Liver (tissue), 9 donors: ENCODE measurements around the gene RAB22A. TPM values are rescaled to one million over a fixed set of nuclear protein-coding genes. Genes with fewer than 3 reads are reported as not detected.

Experiments used
- DNase-seq: peaks from one replicate; pipeline ENCODE4 v3.0.0-alpha.2; 2017; ENCODE audit warnings: low spot score
- H3K27ac ChIP-seq, 2 donors: one replicate each; pipeline ENCODE4 v1.7.0; 2013; ENCODE audit warnings: inconsistent platforms in 2 of 2, low read length in 2 of 2, control low read depth in 1 of 2, low read depth in 1 of 2, mild to moderate bottlenecking in 1 of 2
- H3K27me3 ChIP-seq, 4 donors: one replicate each; pipeline versions ENCODE4 v1.6.1 to v1.7.0; 2013; ENCODE audit warnings: low read length in 3 of 4, inconsistent platforms in 1 of 4, mild to moderate bottlenecking in 1 of 4, moderate library complexity in 1 of 4; ENCODE audit not compliant: control insufficient read depth in 4 of 4, insufficient read depth in 4 of 4
- H3K36me3 ChIP-seq, 4 donors: one replicate each; pipeline versions ENCODE4 v1.6.1 to v1.7.0; 2013; ENCODE audit warnings: low read length in 3 of 4, mild to moderate bottlenecking in 3 of 4, low read depth in 1 of 4, moderate library complexity in 1 of 4; ENCODE audit not compliant: control insufficient read depth in 4 of 4, insufficient read depth in 3 of 4
- H3K4me1 ChIP-seq, 4 donors: one replicate each; pipeline versions ENCODE4 v1.6.1 to v1.7.0; 2013; ENCODE audit warnings: low read length in 3 of 4, mild to moderate bottlenecking in 3 of 4, moderate library complexity in 1 of 4; ENCODE audit not compliant: control insufficient read depth in 4 of 4, insufficient read depth in 4 of 4
- H3K4me3 ChIP-seq, 3 donors: one replicate each; pipeline versions ENCODE4 v1.6.1 to v1.7.0; 2013; ENCODE audit warnings: low read length in 3 of 3, control low read depth in 1 of 3, low read depth in 1 of 3, mild to moderate bottlenecking in 1 of 3
- H3K9ac ChIP-seq, 2 donors: one replicate each; pipeline ENCODE4 v1.7.0; 2013; ENCODE audit warnings: low read length in 2 of 2, mild to moderate bottlenecking in 2 of 2, moderate library complexity in 2 of 2, control low read depth in 1 of 2, low read depth in 1 of 2
- H3K9me3 ChIP-seq, 4 donors: one replicate each; pipeline versions ENCODE4 v1.6.1 to v1.7.0; 2013; ENCODE audit warnings: low read length in 3 of 4; ENCODE audit not compliant: control insufficient read depth in 4 of 4
- ATF3 ChIP-seq: IDR thresholded peaks from 2 replicates; pipeline ENCODE4 v1.6.1; 2016; ENCODE audit warnings: antibody characterized with exemption
- CTCF ChIP-seq: fragments of 150-350 bp; IDR thresholded peaks from 2 replicates; pipeline ENCODE4 v1.5.1; 2017; ENCODE audit warnings: improper control_type of control experiment, low read depth, low read length; ENCODE audit not compliant: missing input control
- EGR1 ChIP-seq, 2 donors: IDR thresholded peaks; 2 replicates each; pipeline ENCODE4 v1.6.1; 2016 to 2018; ENCODE audit warnings: antibody characterized with exemption in 2 of 2, low read depth in 2 of 2
- FOXA1 ChIP-seq: IDR thresholded peaks from 2 replicates; pipeline ENCODE4 v1.6.1; 2016; ENCODE audit warnings: antibody characterized with exemption
- FOXA2 ChIP-seq: IDR thresholded peaks from 2 replicates; pipeline ENCODE4 v1.6.1; 2016; ENCODE audit warnings: antibody characterized with exemption
- GABPA ChIP-seq, 2 donors: IDR thresholded peaks in 1 of 2; conservative IDR thresholded peaks in 1 of 2; 2 replicates each; pipeline ENCODE4 v1.6.1; 2016; ENCODE audit warnings: antibody characterized with exemption in 2 of 2, mild to moderate bottlenecking in 1 of 2, moderate library complexity in 1 of 2
- HNF4A ChIP-seq, 2 donors: conservative IDR thresholded peaks; 2 replicates each; pipeline ENCODE4 v1.6.1; 2016; ENCODE audit warnings: antibody characterized with exemption in 2 of 2, mild to moderate bottlenecking in 2 of 2
- HNF4G ChIP-seq: IDR thresholded peaks from 2 replicates; pipeline ENCODE4 v1.6.1; 2016; ENCODE audit warnings: antibody characterized with exemption
- JUND ChIP-seq, 2 donors: IDR thresholded peaks; 2 replicates each; pipeline ENCODE4 v1.6.1; 2016; ENCODE audit warnings: antibody characterized with exemption in 2 of 2
- NR2F2 ChIP-seq: IDR thresholded peaks from 2 replicates; pipeline ENCODE4 v1.6.1; 2016; ENCODE audit warnings: antibody characterized with exemption
- RAD21 ChIP-seq, 2 donors: IDR thresholded peaks; 2 replicates each; pipeline ENCODE4 v1.6.1; 2016; ENCODE audit warnings: antibody characterized with exemption in 2 of 2, mild to moderate bottlenecking in 2 of 2
- RXRA ChIP-seq, 2 donors: IDR thresholded peaks; 2 replicates each; pipeline ENCODE4 v1.6.1; 2017 to 2018; ENCODE audit warnings: antibody characterized with exemption in 2 of 2, mild to moderate bottlenecking in 1 of 2
- SP1 ChIP-seq: IDR thresholded peaks from 2 replicates; pipeline ENCODE4 v1.6.1; 2018; ENCODE audit warnings: antibody characterized with exemption, mild to moderate bottlenecking
- TAF1 ChIP-seq: conservative IDR thresholded peaks from 2 replicates; pipeline ENCODE4 v1.6.1; 2016; ENCODE audit warnings: antibody characterized with exemption, mild to moderate bottlenecking
- YY1 ChIP-seq: IDR thresholded peaks from 2 replicates; pipeline ENCODE4 v1.6.1; 2016; ENCODE audit warnings: antibody characterized with exemption, mild to moderate bottlenecking
- ZBTB33 ChIP-seq: IDR thresholded peaks from 2 replicates; pipeline ENCODE4 v1.6.1; 2016; ENCODE audit warnings: antibody characterized with exemption
- WGBS: extraction: QIAGEN DNeasy Blood & Tissue Kit; methylation state at CpG from one replicate; pipeline ENCODE4 v1.1.7; 2013; 5-methylcytosine and 5-hydroxymethylcytosine counted together
- polyA plus RNA-seq, 2 donors: library from polyadenylated mRNA; stranded (reverse) in 1 of 2; unstranded in 1 of 2; fragments of 200-250 nt in 1 of 2; fragments of >200 nt in 1 of 2; fragmentation: Nextera tagmentation in 1 of 2; extraction: Ambion mirVana in 1 of 2; gene quantifications; one replicate each; pipeline versions ENCODE4 v1.2.1 to v1.2.3, GENCODE V29; 2013 to 2015
- total RNA-seq, 2 donors: library from RNA; depleted of rRNA; stranded (reverse); fragments of >200 nt; gene quantifications; one replicate each; pipeline ENCODE4 v1.2.3, GENCODE V29; 2014
- TF ChIP-seq, protein P1 (sequence below): IDR thresholded peaks from 2 replicates; pipeline ENCODE4 v1.6.1; 2016; ENCODE audit warnings: antibody characterized with exemption
- TF ChIP-seq, protein P2 (sequence below): IDR thresholded peaks from 2 replicates; pipeline ENCODE4 v1.6.1; 2016; ENCODE audit warnings: antibody characterized with exemption, mild to moderate bottlenecking
- donor health status: healthy.
- donor health status: healthy.
- donor health status: healthy.
- donor health status: healthy.
- donor health status: healthy.

The RAB22A gene
- total and polyA plus RNA-seq, 4 donors = 3.0 to 8.1 (median 5.8) TPM

DNA sequence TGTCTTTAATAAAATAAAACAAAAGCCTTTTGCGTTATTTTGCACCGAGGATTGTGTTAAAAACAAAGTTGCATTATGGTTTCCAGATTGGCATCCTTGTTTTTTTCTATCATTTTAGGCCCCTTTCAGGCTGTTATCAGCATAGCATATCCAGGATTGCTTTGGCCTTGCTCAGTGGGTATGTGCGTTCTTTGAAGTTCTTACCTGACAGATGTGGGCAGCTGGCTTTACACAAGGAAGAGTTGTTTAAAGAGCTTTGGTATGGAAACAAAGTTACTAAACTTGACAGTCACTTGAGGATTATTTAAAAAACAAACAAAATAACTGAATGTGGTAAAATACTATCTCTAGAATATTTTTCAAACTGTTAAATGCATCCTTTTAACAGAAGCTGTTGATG, 86.1 kb downstream of the RAB22A start:
- Histone ChIP-seq H3K4me3 (no peak overlapping the region), H3K4me1 (peaks cover under 1 to 22% (median 9%) of the 10 kb centered on the region in 4 donors), H3K27ac (no peak overlapping the region), H3K9me3 (no peaks in the 10 kb centered on the region), H3K27me3 (no peaks in the 10 kb centered on the region), H3K9ac (no peak overlapping the region), H3K36me3 (peaks cover 0 to 2% (median 0%) of the 10 kb centered on the region in 4 donors)
- DNase-seq = no peak
- TF ChIP-seq ZBTB33 = no peak
- no peak for TF ChIP-seq FOXA2
- no peak for TF ChIP-seq EGR1 (IDR thresholded peaks at IDR 0.05; ENCODE audit: low read depth in 2 of 2)
- TF ChIP-seq ATF3 = no peak
- TF ChIP-seq TAF1 = no peak
- TF ChIP-seq YY1 = no peak
- no peak for TF ChIP-seq CTCF
- no peak for TF ChIP-seq SP1
- TF ChIP-seq, protein P1, sequence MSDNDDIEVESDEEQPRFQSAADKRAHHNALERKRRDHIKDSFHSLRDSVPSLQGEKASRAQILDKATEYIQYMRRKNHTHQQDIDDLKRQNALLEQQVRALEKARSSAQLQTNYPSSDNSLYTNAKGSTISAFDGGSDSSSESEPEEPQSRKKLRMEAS = no peak
- no peak for TF ChIP-seq HNF4A (conservative IDR thresholded peaks at IDR 0.05)
- no peak for TF ChIP-seq NR2F2
- no peak for TF ChIP-seq RXRA (IDR thresholded peaks at IDR 0.05)
- TF ChIP-seq, protein P2, sequence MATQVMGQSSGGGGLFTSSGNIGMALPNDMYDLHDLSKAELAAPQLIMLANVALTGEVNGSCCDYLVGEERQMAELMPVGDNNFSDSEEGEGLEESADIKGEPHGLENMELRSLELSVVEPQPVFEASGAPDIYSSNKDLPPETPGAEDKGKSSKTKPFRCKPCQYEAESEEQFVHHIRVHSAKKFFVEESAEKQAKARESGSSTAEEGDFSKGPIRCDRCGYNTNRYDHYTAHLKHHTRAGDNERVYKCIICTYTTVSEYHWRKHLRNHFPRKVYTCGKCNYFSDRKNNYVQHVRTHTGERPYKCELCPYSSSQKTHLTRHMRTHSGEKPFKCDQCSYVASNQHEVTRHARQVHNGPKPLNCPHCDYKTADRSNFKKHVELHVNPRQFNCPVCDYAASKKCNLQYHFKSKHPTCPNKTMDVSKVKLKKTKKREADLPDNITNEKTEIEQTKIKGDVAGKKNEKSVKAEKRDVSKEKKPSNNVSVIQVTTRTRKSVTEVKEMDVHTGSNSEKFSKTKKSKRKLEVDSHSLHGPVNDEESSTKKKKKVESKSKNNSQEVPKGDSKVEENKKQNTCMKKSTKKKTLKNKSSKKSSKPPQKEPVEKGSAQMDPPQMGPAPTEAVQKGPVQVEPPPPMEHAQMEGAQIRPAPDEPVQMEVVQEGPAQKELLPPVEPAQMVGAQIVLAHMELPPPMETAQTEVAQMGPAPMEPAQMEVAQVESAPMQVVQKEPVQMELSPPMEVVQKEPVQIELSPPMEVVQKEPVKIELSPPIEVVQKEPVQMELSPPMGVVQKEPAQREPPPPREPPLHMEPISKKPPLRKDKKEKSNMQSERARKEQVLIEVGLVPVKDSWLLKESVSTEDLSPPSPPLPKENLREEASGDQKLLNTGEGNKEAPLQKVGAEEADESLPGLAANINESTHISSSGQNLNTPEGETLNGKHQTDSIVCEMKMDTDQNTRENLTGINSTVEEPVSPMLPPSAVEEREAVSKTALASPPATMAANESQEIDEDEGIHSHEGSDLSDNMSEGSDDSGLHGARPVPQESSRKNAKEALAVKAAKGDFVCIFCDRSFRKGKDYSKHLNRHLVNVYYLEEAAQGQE = no peak
- no peak for TF ChIP-seq HNF4G
- TF ChIP-seq RAD21 (IDR thresholded peaks at IDR 0.05) = no peak
- TF ChIP-seq FOXA1 = no peak
- no peak for TF ChIP-seq GABPA (IDR thresholded peaks at IDR 0.05 in 1 of 2, conservative IDR thresholded peaks at IDR 0.05 in 1 of 2)
- no peak for TF ChIP-seq JUND (IDR thresholded peaks at IDR 0.05)
- 96% methylated on average over 3 of the region's 3 CpGs for WGBS
